ENCODE results near the gene KIF16B.
"Not testable (repeated sequence)": the region's sequence is repeated elsewhere in the genome, so short reads cannot be mapped to it uniquely, and the experiment has no call there.

Gene KIF16B

GRCh38 chr20:16474363-16474762 is 98.9 kb downstream of the KIF16B start:
- no peak for DNase-seq (ENCODE audit: low read depth)

- DNase-seq (ENCODE audit: low read depth), result no peak
These were observed 101.0 kb downstream of the KIF16B start for GRCh38 chr20:16472045-16472872.

- no peak for DNase-seq (ENCODE audit: low read depth)
These were observed 103.8 kb downstream of the KIF16B start for GRCh38 chr20:16469395-16469905.

GRCh38 chr20:16462711-16463110 is 110.5 kb downstream of the KIF16B start:
- no peak for DNase-seq (ENCODE audit: low read depth)

- DNase-seq (ENCODE audit: low read depth), result no peak
These were observed 114.1 kb downstream of the KIF16B start for GRCh38 chr20:16459019-16459700.

GRCh38 chr20:16457514-16457913 is 115.7 kb downstream of the KIF16B start:
- DNase-seq (ENCODE audit: low read depth), result no peak

- no peak for DNase-seq (ENCODE audit: low read depth)
These were observed 117.9 kb downstream of the KIF16B start for GRCh38 chr20:16455324-16455723.

- no peak for DNase-seq (ENCODE audit: low read depth)
These were observed 121.3 kb downstream of the KIF16B start for GRCh38 chr20:16451982-16452381.

- no peak for DNase-seq (ENCODE audit: low read depth)
These were observed 122.2 kb downstream of the KIF16B start for GRCh38 chr20:16451001-16451400.

- DNase-seq (ENCODE audit: low read depth), result no peak
These were observed 126.3 kb downstream of the KIF16B start for GRCh38 chr20:16446991-16447390.

- DNase-seq (ENCODE audit: low read depth), result no peak
These were observed 127.0 kb downstream of the KIF16B start for GRCh38 chr20:16446246-16446645.

- DNase-seq (ENCODE audit: low read depth), result no peak
These were observed 127.8 kb downstream of the KIF16B start for GRCh38 chr20:16445482-16445881.

GRCh38 chr20:16444057-16444777 is 129.0 kb downstream of the KIF16B start:
- no peak for DNase-seq (ENCODE audit: low read depth)

- no peak for DNase-seq (ENCODE audit: low read depth)
These were observed 131.6 kb downstream of the KIF16B start for GRCh38 chr20:16441546-16442164.

GRCh38 chr20:16440686-16441085 is 132.6 kb downstream of the KIF16B start:
- no peak for DNase-seq (ENCODE audit: low read depth)

GRCh38 chr20:16439540-16439939 is 133.7 kb downstream of the KIF16B start:
- not testable (repeated sequence) for DNase-seq (ENCODE audit: low read depth)

GRCh38 chr20:16438100-16438499 is 135.1 kb downstream of the KIF16B start:
- DNase-seq (ENCODE audit: low read depth), result no peak

GRCh38 chr20:16437387-16437996 is 135.8 kb downstream of the KIF16B start:
- no peak for DNase-seq (ENCODE audit: low read depth)

GRCh38 chr20:16434062-16434664 is 139.1 kb downstream of the KIF16B start:
- DNase-seq (ENCODE audit: low read depth), result peak; percentile 6

GRCh38 chr20:16433293-16433580 is 140.0 kb downstream of the KIF16B start:
- no peak for DNase-seq (ENCODE audit: low read depth)

GRCh38 chr20:16432466-16433292 is 140.6 kb downstream of the KIF16B start:
- DNase-seq (ENCODE audit: low read depth), result no peak
